Urinary bladder (tissue), 4 donors: ENCODE results near the gene SLFNL1. TPM values are rescaled to one million over a fixed set of nuclear protein-coding genes. Genes with fewer than 3 reads are reported as not detected.

Source experiments
- DNase-seq: peaks from one replicate; pipeline ENCODE4 v3.0.0-alpha.2; 2015; ENCODE audit errors: extremely low spot score
- H3K27ac ChIP-seq: one replicate; pipeline ENCODE4 v1.5.1; 2013; ENCODE audit warnings: low read depth, mild to moderate bottlenecking, moderate library complexity
- H3K36me3 ChIP-seq: one replicate; pipeline ENCODE4 v1.6.1; 2013; ENCODE audit warnings: mild to moderate bottlenecking, moderate library complexity; ENCODE audit not compliant: insufficient read depth
- H3K4me1 ChIP-seq: one replicate; pipeline ENCODE4 v1.6.1; 2013; ENCODE audit warnings: mild to moderate bottlenecking, moderate library complexity; ENCODE audit not compliant: insufficient read depth
- H3K4me3 ChIP-seq: one replicate; pipeline ENCODE4 v1.5.1; 2013; ENCODE audit warnings: low read depth, low read length
- WGBS: extraction: QIAGEN DNeasy Blood & Tissue Kit; methylation state at CpG from one replicate; pipeline ENCODE4 v1.1.7; 2013; 5-methylcytosine and 5-hydroxymethylcytosine counted together
- polyA plus RNA-seq: library from polyadenylated mRNA; stranded (reverse); fragments of 200-250 nt; gene quantifications from one replicate; pipeline ENCODE4 v1.2.3, GENCODE V29; 2013
- total RNA-seq: library from RNA; depleted of rRNA; stranded (reverse); fragments of >200 nt; gene quantifications from one replicate; pipeline ENCODE4 v1.2.3, GENCODE V29; 2014
- donor health status: healthy with polysubstance abuse.
- donor health status: healthy.

SLFNL1 gene
- total and polyA plus RNA-seq, 2 donors: 0.24 to 0.69 TPM

DNA sequence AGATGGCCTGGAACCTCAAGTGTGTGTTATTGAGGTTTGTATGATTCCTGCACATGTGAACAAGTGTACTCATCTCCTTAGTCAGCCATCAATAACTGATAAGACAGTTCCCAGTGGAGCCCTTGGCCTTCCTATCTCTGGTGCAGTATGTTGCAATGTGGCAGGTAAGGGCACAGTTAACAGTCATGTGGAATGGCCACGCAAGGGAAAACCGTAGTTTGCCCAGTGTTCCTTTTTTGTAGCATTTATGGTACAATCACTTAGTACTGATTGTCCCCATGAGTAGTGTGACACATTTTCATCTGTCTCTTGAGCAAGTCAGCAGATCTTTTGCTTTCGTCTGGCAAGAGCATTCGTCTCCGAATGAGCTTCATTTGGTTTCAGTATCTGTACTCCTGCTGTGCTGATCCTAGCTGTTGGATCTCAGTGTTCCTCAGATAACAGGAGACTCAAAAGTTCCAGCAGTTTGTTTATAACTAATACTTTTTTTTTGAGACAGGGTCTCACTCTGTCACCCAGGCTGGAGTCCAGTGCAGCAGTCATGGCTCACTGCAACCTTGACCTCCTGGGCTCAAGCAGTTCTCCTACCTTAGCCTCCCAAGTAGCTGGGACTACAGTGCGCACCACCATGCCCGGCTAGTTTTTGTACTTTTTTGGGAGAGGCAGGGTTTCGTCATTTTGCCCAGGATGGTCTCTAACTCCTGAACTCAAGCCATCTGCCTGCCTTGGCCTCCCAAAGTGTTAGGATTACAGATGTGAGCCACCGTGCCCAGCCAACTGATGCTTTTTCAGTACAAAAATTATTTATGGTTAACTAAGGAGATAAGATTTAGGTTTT, 33.9 kb downstream of the SLFNL1 start:
- 74% methylated on average over 9 of the region's 9 CpGs for WGBS
- Histone ChIP-seq H3K4me1 (no peaks in the 10 kb centered on the region), H3K27ac (no peak overlapping the region), H3K36me3 (peaks cover 7% of the 10 kb centered on the region), H3K4me3 (no peak overlapping the region)
- DNase-seq: no peak

DNA sequence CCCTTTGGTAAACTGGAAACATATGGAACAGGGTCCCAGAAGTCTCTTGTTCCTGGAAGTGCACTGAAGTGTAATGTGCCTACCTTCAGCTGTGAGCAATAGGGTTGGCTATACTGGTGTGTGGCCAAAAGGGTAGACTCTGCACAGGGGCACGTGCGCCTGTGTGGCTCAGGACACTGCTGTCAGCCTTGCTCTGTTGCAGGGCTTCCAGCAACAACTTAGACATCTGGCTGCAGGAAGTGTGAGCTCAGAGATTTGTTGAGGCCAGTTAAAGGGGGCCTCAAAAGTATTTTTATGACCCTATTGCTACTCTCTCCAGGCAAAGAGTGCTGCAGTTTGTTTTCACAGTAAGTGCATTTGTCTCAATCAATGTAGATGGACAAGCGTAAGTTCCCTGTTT, 34.6 kb downstream of the SLFNL1 start:
- Histone ChIP-seq H3K4me1 (peaks cover 2% of the 10 kb centered on the region), H3K36me3 (peaks cover 7% of the 10 kb centered on the region), H3K4me3 (no peak overlapping the region), H3K27ac (no peak overlapping the region)
- WGBS: 76% methylated on average over 3 of the region's 3 CpGs
- no peak for DNase-seq

DNA sequence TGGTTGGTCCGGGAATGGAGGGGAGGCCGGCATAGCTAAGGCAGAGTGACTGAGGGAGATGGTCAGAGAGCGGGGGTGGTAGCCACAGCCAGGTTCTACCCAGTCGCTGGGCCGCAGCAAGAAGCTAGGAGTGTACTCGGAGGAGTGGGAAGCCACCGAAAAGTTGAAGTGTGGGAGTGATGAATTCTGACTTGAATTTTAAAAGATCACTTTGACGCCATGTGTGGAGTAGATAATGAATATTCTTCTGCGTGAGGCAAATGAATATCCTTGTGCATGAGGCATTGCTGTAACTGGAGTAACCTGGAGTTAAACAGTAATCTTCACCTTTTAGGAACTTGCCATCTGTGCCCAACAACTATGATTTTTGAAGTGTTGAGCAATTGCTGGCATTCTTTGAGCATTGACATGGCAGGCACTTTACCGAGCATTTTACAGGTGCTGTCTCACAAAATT, 35.2 kb downstream of the SLFNL1 start:
- H3K4me3 ChIP-seq: no peak overlapping the region
- peaks cover 7% of the 10 kb centered on the region for H3K36me3 ChIP-seq
- 91% methylated on average over 10 of the region's 10 CpGs for WGBS
- H3K4me1 ChIP-seq: peaks cover 3% of the 10 kb centered on the region
- H3K27ac ChIP-seq: no peak overlapping the region
- no peak for DNase-seq

DNA sequence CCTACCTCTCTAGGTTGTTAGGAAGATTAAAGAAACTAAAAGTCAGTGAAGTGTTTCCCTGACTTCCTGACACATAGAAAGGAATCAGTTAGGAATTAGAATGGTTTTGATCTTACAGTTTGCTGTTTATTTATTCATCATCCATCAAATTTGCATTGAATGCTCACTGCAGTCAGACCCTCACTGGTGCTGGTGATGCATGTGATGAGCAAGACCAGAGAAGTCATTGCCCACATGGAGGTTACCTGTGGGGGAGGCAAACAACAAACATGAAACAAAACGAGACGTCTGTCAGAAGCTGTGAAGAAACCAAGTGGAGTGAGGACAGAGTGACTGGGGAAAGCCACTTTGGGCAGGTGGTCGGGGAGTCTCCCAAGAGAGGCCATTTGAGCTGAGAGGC, 35.6 kb downstream of the SLFNL1 start:
- WGBS: 81% methylated on average over 3 of the region's 3 CpGs
- no peak overlapping the region for H3K27ac ChIP-seq
- H3K4me1 ChIP-seq: peaks cover 3% of the 10 kb centered on the region
- peaks cover 5% of the 10 kb centered on the region for H3K36me3 ChIP-seq
- no peak overlapping the region for H3K4me3 ChIP-seq
- DNase-seq: no peak

DNA sequence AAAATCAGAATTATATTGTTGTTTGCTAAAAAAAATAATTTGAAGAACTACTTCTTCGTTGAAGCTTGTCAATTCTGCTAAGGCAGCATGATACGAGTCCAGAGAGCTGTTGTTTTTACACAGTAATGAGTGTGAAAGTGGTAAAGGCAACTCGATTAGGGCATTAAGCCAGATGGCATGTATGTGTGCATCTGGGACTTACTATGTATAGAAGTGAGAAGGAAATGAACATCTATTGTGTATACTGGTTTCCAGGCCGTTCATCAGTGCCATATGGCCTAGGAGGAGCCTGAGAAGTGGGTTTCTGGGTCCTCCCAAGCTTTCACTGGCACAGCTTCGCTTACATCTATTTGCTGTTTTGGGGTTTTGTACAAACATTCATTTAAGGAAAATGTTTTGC, 36.4 kb downstream of the SLFNL1 start:
- Histone ChIP-seq H3K27ac (no peak overlapping the region), H3K4me3 (no peak overlapping the region), H3K4me1 (peaks cover 3% of the 10 kb centered on the region), H3K36me3 (peaks cover 5% of the 10 kb centered on the region)
- WGBS: 56% methylated on average over 5 of the region's 5 CpGs
- no peak for DNase-seq

DNA sequence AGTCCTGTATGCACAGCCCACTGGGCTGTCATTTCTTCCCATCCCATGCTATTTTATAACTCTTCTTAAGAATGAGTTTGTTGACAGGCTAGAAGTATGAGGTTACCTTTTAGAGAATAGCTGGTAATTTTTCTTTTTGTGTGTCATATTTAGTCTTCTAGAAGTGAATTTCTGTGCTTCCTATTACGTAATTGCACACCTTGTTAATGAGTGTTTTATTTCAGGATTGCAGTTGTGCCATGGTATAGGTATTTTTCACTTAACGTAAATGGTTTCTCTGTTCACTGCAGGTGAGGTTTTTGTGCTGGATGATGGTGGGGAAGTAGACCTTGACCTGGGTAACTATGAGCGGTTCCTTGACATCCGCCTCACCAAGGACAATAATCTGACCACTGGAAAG, 37.0 kb downstream of the SLFNL1 start:
- DNase-seq: no peak
- no peak overlapping the region for H3K4me3 ChIP-seq
- H3K4me1 ChIP-seq: peaks cover 3% of the 10 kb centered on the region
- H3K27ac ChIP-seq: no peak overlapping the region
- H3K36me3 ChIP-seq: peaks cover 4% of the 10 kb centered on the region
- WGBS: 95% methylated on average over 4 of the region's 4 CpGs

DNA sequence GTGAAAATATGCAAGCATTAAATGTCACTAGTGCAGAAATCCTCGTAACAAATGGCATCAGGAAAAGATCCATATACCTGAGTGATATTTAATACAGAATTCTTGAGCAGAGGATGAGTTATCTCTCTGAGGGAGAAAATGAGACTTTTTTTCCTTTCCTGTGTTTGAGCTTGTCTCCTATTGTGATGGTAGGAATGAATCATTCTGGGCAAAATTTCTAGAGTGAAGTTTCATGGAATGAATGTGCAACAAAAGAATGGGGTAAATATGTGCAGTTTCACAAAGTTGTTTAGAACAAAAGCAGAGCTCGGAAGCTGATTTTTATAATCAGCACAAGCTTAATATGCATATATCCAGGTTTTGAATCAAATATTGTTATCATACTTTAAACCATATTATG, 37.5 kb downstream of the SLFNL1 start:
- DNase-seq: no peak
- 70% methylated on average over 2 of the region's 2 CpGs for WGBS
- H3K4me1 ChIP-seq: peaks cover 4% of the 10 kb centered on the region
- no peak overlapping the region for H3K4me3 ChIP-seq
- peaks cover 3% of the 10 kb centered on the region for H3K36me3 ChIP-seq
- no peak overlapping the region for H3K27ac ChIP-seq

DNA sequence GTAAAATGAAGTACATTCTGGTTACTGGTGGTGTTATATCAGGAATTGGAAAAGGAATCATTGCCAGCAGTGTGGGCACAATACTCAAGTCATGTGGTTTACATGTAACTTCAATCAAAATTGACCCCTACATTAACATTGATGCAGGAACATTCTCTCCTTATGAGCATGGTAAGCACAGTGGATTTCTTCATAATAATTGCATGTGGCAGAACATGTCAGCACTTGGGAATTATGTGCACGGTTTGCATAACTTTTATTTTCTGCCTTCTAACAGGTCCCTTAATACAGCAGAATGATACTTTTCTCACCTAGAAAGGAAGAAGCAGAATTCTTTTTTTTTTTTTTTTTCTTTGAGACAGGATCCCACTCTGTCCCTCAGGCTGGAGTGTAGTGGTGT, 38.2 kb downstream of the SLFNL1 start:
- 44% methylated on average over 1 of the region's 1 CpG for WGBS
- Histone ChIP-seq H3K27ac (no peak overlapping the region), H3K4me1 (peaks cover 5% of the 10 kb centered on the region), H3K36me3 (no peaks in the 10 kb centered on the region), H3K4me3 (no peak overlapping the region)
- no peak for DNase-seq

DNA sequence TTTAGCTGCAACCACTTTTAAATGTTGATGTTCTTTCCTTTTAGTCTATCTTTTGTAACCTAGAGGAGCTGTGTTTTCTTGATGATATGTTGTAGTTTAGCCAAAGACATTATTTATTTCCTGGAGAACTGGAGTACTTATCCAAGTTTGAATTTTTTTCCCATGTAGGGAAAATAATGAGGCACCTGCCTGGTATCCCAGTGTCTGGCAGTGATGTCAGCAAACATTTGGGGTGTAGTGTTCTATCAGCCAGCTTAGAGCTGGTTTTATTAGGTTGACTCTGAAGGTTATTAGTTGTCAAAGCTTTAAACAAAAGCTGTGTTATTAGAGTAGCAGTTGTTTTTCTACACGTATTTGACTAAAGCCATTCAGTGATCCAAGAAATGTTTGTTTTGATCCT, 38.8 kb downstream of the SLFNL1 start:
- H3K4me1 ChIP-seq: peaks cover 5% of the 10 kb centered on the region
- no peak overlapping the region for H3K4me3 ChIP-seq
- DNase-seq: no peak
- no peak overlapping the region for H3K27ac ChIP-seq
- no peaks in the 10 kb centered on the region for H3K36me3 ChIP-seq
- WGBS: 34% methylated on average over 1 of the region's 1 CpG

DNA sequence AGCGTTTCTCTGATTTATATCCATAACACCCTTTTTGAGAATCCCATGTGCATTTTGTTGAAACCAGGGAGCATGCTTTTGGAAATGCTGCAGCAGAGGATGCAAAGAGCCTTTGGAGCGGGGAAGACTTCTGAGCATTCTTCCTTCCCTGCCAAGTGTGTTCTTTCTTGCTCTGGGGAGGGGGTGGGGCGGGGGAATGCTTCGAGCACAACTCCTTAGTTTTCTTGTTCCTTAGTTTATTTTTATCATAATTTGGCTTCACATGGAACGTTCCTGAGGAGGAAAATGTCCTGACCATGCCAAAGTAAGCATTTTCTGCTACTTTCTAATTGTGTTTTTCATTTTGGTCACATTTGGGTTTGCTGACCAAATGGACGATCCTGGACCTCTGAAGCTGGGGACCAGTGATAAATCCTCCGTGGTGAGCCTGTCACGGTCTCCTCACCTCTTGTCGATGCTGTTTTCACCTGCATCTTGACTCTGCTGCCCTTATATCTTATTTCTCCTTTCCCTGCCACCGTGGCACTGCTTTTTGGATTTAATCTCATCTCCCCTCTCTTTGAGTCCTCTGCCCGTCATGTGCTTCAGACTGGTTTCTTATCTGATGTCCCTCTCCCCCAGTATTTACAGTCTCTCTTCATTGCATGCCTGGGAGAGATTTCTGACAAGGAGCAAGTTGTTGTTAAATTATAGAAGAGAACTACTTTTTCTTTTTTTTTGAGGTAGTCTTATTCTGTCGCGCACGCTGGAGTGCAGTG, 39.7 kb downstream of the SLFNL1 start:
- no peak for DNase-seq
- peaks cover 5% of the 10 kb centered on the region for H3K4me1 ChIP-seq

DNA sequence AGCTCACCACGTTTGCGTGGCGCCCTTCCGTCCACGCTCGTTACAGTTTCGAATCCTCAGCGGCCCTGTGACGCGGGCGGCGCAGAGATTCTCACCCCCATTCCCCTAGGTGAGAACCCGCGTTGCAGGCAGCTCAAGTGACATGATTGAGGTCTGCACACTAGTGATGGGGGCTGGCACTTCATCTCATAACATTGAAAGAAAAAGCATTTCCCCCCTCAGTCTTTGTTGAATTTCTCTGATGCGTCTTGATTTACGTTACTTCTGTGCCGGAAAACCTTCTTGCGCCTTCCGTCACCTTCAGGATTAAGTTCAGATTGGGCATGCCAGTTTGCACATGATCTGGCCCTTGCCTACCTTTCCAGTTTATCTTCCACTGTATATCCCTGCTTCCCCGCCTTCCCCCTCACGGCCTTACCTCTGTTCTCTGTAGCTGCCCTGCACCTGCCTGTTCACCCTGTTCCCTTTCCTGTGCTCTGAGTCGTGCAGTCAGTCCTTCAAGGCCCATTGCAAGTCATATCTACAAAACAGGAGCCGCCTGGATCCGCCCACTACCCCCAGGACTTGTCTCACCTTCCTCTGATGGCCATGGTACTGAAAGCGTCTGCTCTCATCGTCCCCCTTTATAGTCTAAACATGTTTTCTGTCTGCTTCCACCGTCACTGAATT, 40.9 kb downstream of the SLFNL1 start:
- DNase-seq: no peak
- H3K4me1 ChIP-seq: peaks cover 5% of the 10 kb centered on the region

More for the DNA sequence above, 39.7 kb downstream of the SLFNL1 start:
- H3K27ac ChIP-seq: peak overlapping the region; percentile 45
- no peaks in the 10 kb centered on the region for H3K36me3 ChIP-seq
- 24% methylated on average over 14 of the region's 14 CpGs for WGBS
- no peak overlapping the region for H3K4me3 ChIP-seq

DNA sequence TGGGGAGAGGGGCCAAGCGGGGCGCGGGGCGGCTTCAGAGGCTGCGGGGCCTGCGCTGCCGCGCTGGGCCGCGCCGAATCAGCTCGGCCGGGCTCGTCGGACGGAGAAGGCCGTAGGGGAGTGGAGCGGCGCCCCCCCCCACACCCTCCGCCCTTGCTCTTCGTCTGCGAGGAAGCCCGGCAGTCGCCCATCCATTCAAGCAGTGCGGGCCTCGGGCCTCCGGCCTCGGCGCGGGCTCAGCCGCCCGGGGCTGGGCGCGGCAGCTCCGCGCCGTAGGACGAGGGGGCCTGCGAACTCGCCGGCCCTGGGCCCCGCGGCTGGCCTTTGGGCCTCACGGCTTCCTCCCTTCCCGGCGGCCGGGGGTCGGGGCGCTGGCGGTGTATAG, 41.5 kb downstream of the SLFNL1 start:
- Histone ChIP-seq H3K27ac (no peak overlapping the region), H3K4me3 (peak overlapping the region; percentile 65), H3K36me3 (no peaks in the 10 kb centered on the region), H3K4me1 (peaks cover 5% of the 10 kb centered on the region)
- under 1% methylated on average over 50 of the region's 50 CpGs for WGBS
- no peak for DNase-seq

More for the DNA sequence above, 40.9 kb downstream of the SLFNL1 start:
- no peaks in the 10 kb centered on the region for H3K36me3 ChIP-seq
- peak overlapping the region; percentile 65 for H3K4me3 ChIP-seq
- WGBS: 20% methylated on average over 27 of the region's 27 CpGs
- no peak overlapping the region for H3K27ac ChIP-seq

DNA sequence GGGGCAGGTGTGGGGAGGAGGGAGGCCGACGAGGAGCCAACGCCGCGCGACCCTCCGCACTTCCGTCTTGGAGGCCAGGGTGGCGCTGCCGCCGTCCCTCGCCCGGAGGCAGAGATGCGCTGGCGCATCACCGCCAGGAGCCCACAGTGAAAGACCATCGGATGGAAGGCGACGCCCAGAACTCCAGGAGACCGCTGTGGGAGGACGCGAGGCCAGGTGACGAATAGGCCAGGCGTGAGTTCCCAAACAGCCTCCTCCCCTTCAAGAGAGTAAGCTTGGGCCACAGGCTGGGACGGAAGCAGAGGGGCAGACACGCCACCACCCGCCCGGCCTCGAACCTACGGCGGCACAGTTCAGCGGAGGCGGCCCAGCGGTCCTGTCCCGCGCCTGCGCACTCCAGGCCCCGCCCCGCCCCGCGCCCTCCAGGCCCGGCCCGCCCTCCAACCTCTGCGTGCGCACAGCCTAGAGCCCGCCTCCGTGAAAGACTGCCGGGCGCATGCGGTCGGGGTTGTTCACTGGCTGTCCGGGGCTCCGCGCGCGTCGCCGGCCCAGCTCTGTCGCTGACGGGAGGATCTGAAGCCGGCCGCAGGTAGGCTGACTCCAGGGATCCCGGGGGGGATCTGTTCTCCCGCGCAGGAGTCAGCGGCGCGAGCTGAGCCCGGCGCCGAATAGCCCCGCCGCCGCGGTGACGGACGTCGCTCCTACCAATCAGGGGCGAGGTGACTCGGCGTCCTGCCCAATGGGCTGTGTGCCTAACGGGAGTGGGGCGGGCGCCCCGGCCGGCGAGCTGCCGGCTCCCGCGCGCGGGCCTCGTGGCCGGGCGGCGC, 42.1 kb downstream of the SLFNL1 start, which contains the start of gene CTPS1:
Gene CTPS1 (plus strand): TSS at position 456 of the 827 bp plus-strand sequence. CDS start 3,595 bp downstream, outside the sequence.
- under 1% methylated on average over 96 of the region's 96 CpGs for WGBS
- peak; percentile 84 for DNase-seq
- Histone ChIP-seq H3K27ac (peak within 1 kb of the TSS; percentile 84), H3K36me3 (no peaks in the 10 kb centered on the region), H3K4me1 (peaks cover 5% of the 10 kb centered on the region), H3K4me3 (peak within 1 kb of the TSS; percentile 65)
